Spleen (tissue), 13 donors: ENCODE data around the gene CRNN. TPM values are rescaled to one million over a fixed set of nuclear protein-coding genes. Genes with fewer than 3 reads are reported as not detected.
A peak's percentile ranks its signal among the peaks of the same experiment; 100 is the strongest.

Experiments used
- DNase-seq: peaks from one replicate; pipeline ENCODE4 v3.0.0-alpha.2; 2020
- H3K27ac ChIP-seq, 8 donors: fragments of 200-600 bp; sonication (generic) in 7 of 8; 1 replicate in 4 of 8; 2 replicates in 4 of 8; pipeline versions ENCODE4 v1.5.0 to v1.8.0; 2016 to 2021; ENCODE audit warnings: inconsistent platforms in 4 of 8, mild to moderate bottlenecking in 4 of 8, moderate library complexity in 1 of 8
- H3K27me3 ChIP-seq, 7 donors: fragments of 200-600 bp; sonication (generic) in 6 of 7; replicated peaks in 1 of 7; 1 replicate in 4 of 7; 2 replicates in 3 of 7; pipeline versions ENCODE4 v1.5.0 to v1.8.0; 2016 to 2021; ENCODE audit warnings: inconsistent platforms in 3 of 7, mild to moderate bottlenecking in 1 of 7
- H3K36me3 ChIP-seq, 6 donors: fragments of 200-600 bp; sonication (generic) in 5 of 6; 1 replicate in 4 of 6; 2 replicates in 2 of 6; pipeline versions ENCODE4 v1.5.0 to v1.8.0; 2016 to 2021; ENCODE audit warnings: inconsistent platforms in 2 of 6
- H3K4me1 ChIP-seq, 6 donors: fragments of 200-600 bp; sonication (generic) in 5 of 6; 1 replicate in 3 of 6; 2 replicates in 3 of 6; pipeline versions ENCODE4 v1.5.0 to v1.8.0; 2016 to 2021; ENCODE audit warnings: inconsistent platforms in 3 of 6
- H3K4me3 ChIP-seq, 8 donors: fragments of 200-600 bp; sonication (generic) in 7 of 8; 1 replicate in 4 of 8; 2 replicates in 4 of 8; pipeline versions ENCODE4 v1.5.0 to v1.8.0; 2016 to 2021; ENCODE audit warnings: inconsistent platforms in 4 of 8, mild to moderate bottlenecking in 4 of 8, moderate library complexity in 2 of 8
- H3K9me3 ChIP-seq, 8 donors: fragments of 200-600 bp; sonication (generic) in 7 of 8; 1 replicate in 4 of 8; 2 replicates in 4 of 8; pipeline versions ENCODE4 v1.5.0 to v1.8.0; 2016 to 2021; ENCODE audit warnings: inconsistent platforms in 4 of 8
- POLR2A ChIP-seq, 3 donors: fragments of 450-650 bp; IDR thresholded peaks; one replicate each; pipeline ENCODE4 v1.5.1; 2017; ENCODE audit warnings: antibody characterized with exemption in 3 of 3, mild to moderate bottlenecking in 1 of 3
- POLR2AphosphoS5 ChIP-seq, 3 donors: sonication (generic); formaldehyde crosslinking; IDR thresholded peaks; one replicate each; pipeline ENCODE4 v1.5.1; 2017; ENCODE audit warnings: antibody characterized with exemption in 3 of 3
- whole genome bisulfite sequencing, 5 donors: extraction: QIAGEN DNeasy Blood & Tissue Kit in 3 of 5; methylation state at CpG; one replicate each; pipeline versions ENCODE4 v1.1.5 to v1.1.7; 2013 to 2018; 5-methylcytosine and 5-hydroxymethylcytosine counted together
- intact Hi-C: fragments of 100-400 bp; cut with DNase I; formaldehyde crosslinking; loops from one replicate; pipeline ENCODE4 v1.15.0; 2023; ENCODE audit warnings: low total_unique reads
- long read RNA-seq, 2 donors: transcript quantifications; one replicate each; lab custom pipeline, GENCODE V29; 2026
- polyA plus RNA-seq, 3 donors: library from polyadenylated mRNA; stranded (reverse); fragments of 200-250 nt; gene quantifications; one replicate each; pipeline ENCODE4 v1.2.1, GENCODE V29; 2013
- total RNA-seq, 7 donors: library from RNA; depleted of rRNA in 3 of 7; stranded (reverse); fragments of >200 nt in 3 of 7; fragmentation: NEBNext Ultra II Directional in 4 of 7; extraction: Animal tissue kit (Norgen Biotek cat#: 25700) in 4 of 7; gene quantifications; one replicate each; pipeline versions ENCODE4 v1.1.0 to v1.2.1, GENCODE V29; 2016 to 2021
- TF ChIP-seq, protein P1 (sequence below), 11 experiments: fragments of 200-600 bp in 7 of 11; fragments of 450-650 bp in 4 of 11; sonication (generic) in 4 of 11; IDR thresholded peaks in 8 of 11; conservative IDR thresholded peaks in 3 of 11; 1 replicate in 7 of 11; 2 replicates in 4 of 11; pipeline versions ENCODE4 v1.4.0 to v1.8.0; 2016 to 2021; ENCODE audit warnings: antibody characterized with exemption in 11 of 11, inconsistent platforms in 4 of 11, mild to moderate bottlenecking in 1 of 11
- donor health status: healthy with polysubstance abuse.
- donor health status: DM: no; HTN: no; CAD: no; lungs with moderate emphysema.
- donor health status: DM: no; HTN: no; CAD: no.
- donor health status: Bipolar disorder and iron deficiency.
- donor health status: healthy.
- donor health status: DM: no; HTN: no; CAD: no.
- donor health status: DM: yes; HTN: yes; CAD: no.

Gene CRNN
- total RNA-seq, result not detected
- 1 to 10 TPM in 1 of 3 donors, under 1 TPM in 2; 0.11 to 2.2 (median 0.39) TPM for polyA plus RNA-seq
- long read RNA-seq, donor 1, result 0 reads
- long read RNA-seq, donor 2, result 0 reads

DNA sequence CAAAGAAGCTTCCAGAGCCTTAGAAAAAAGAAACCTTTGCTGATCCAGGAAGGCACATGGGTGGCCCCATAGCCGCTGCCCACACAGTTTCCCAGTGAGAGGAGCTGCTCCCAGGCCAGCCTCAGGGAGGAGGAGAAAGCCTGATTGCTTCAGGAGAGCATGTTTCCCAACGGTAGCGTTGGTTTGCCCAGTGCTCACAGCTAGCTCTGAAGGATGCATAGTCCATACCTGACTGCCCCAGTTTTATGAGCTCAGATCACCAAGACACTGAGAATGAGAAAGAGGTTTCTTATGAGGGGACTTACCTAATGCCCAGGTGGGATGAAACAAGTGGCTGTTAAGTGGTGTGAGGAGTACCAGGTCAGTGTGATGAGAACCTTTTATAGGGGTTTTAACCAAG is at the start of gene CRNN:
Gene CRNN (minus strand): TSS at position 355 of the 400 bp plus-strand sequence. CDS start 2,030 bp downstream, outside the sequence.
- no peak within 1 kb of the TSS for H3K4me3 ChIP-seq
- no peak for DNase-seq
- intact Hi-C loops, result no loop called here
- H3K9me3 ChIP-seq, result no peaks in the 10 kb centered on the region
- TF ChIP-seq, protein P1, sequence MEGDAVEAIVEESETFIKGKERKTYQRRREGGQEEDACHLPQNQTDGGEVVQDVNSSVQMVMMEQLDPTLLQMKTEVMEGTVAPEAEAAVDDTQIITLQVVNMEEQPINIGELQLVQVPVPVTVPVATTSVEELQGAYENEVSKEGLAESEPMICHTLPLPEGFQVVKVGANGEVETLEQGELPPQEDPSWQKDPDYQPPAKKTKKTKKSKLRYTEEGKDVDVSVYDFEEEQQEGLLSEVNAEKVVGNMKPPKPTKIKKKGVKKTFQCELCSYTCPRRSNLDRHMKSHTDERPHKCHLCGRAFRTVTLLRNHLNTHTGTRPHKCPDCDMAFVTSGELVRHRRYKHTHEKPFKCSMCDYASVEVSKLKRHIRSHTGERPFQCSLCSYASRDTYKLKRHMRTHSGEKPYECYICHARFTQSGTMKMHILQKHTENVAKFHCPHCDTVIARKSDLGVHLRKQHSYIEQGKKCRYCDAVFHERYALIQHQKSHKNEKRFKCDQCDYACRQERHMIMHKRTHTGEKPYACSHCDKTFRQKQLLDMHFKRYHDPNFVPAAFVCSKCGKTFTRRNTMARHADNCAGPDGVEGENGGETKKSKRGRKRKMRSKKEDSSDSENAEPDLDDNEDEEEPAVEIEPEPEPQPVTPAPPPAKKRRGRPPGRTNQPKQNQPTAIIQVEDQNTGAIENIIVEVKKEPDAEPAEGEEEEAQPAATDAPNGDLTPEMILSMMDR (IDR thresholded peaks at IDR 0.05 in 8 of 11, conservative IDR thresholded peaks at IDR 0.05 in 3 of 11), result no peak
- TF ChIP-seq POLR2AphosphoS5 (IDR thresholded peaks at IDR 0.05) (no peak), POLR2A (IDR thresholded peaks at IDR 0.05) (no peak)
- 72 to 95% (median 81%) methylated on average over 3 of the region's 3 CpGs for WGBS, 5 donors
- H3K27me3 ChIP-seq, result peaks cover 0 to 4% (median 0%) of the 10 kb centered on the region in 7 donors
- no peak within 1 kb of the TSS for H3K27ac ChIP-seq
- no peaks in the 10 kb centered on the region for H3K36me3 ChIP-seq
- H3K4me1 ChIP-seq, result peaks cover 0 to 11% (median 0%) of the 10 kb centered on the region in 6 donors

DNA sequence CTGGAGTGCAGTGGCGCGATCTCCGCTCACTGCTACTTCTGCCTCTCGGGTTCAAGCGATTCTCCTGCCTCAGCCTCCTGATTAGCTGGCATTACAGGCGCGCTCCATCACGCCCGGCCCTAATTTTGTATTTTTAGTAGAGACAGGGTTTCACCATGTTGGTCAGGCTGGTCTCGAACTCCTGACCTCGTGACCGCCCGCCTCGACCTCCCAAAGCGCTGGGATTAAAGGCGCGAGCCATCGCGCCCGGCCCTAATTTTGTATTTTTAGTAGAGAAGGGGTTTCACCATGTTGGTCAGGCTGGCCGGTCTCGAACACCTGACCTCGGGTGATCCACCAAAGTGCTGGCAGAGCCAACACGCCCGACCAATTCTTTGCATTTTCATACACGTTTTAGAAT is 48.6 kb upstream of the CRNN start:
- H3K4me1 ChIP-seq, result peaks cover 0 to 26% (median 13%) of the 10 kb centered on the region in 6 donors
- peaks cover 0 to 14% (median 5%) of the 10 kb centered on the region in 8 donors for H3K9me3 ChIP-seq
- WGBS, 5 donors, result 93 to 97% (median 95%) methylated on average over 26 of the region's 26 CpGs
- no peak for DNase-seq
- intact Hi-C loops, result no loop called here
- H3K36me3 ChIP-seq, result no peaks in the 10 kb centered on the region
- H3K27me3 ChIP-seq, result no peaks in the 10 kb centered on the region
- no peak overlapping the region for H3K27ac ChIP-seq
- no peak overlapping the region for H3K4me3 ChIP-seq
- no peak for TF ChIP-seq POLR2AphosphoS5 (IDR thresholded peaks at IDR 0.05)
- TF ChIP-seq, protein P1 (IDR thresholded peaks at IDR 0.05 in 8 of 11, conservative IDR thresholded peaks at IDR 0.05 in 3 of 11), result no peak
- no peak for TF ChIP-seq POLR2A (IDR thresholded peaks at IDR 0.05)

DNA sequence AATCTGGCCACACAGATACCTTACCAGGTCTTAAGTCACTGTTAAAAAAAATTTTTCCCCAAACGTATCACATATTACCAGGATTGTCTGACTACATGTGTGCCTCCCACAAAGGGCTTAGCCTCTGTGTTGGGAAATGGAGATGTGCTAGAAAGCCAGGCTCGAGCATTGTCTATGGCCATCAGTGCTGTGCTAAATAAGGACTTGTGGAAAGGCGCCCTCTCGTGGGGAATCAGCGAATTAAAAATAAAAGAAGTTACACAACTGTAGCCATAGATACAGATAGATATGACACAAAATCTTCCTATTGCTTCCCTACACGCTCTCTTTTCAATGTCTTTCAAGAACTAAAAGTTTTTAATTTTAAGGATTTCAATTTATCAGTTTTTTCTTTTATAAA is 47.5 kb upstream of the CRNN start:
- TF ChIP-seq POLR2AphosphoS5 (IDR thresholded peaks at IDR 0.05), result no peak
- TF ChIP-seq, protein P1 (IDR thresholded peaks at IDR 0.05 in 8 of 11, conservative IDR thresholded peaks at IDR 0.05 in 3 of 11), result peak in 10 of 11 experiments; percentile 16 to 68 (median 52)
- Histone ChIP-seq H3K9me3 (peaks cover 0 to 13% (median 4%) of the 10 kb centered on the region in 8 donors), H3K4me1 (peaks cover 0 to 26% (median 13%) of the 10 kb centered on the region in 6 donors), H3K4me3 (no peak overlapping the region), H3K36me3 (no peaks in the 10 kb centered on the region), H3K27me3 (no peaks in the 10 kb centered on the region), H3K27ac (no peak overlapping the region)
- WGBS, 5 donors, result 7 to 12% (median 9%) methylated on average over 6 of the region's 6 CpGs
- intact Hi-C loops, result no loop called here
- DNase-seq, result no peak

DNA sequence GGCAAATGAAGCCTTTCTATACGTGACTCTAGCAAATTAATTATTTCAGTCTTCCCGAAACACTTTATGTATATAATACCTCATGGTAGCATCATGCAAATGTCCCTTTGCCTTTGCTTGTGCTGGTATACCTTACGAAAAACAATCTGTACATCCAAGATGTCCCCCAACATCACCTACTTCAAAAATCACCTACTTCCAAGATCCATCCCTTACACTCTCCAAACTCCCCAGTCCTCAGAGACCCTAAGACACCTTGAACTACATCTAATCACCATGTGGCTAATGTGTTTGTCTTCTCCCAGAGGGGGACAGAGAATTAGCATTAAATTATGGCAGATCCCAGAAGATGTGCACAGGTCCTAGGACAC is 46.5 kb upstream of the CRNN start:
- 40 to 52% (median 44%) methylated on average over 3 of the region's 3 CpGs for WGBS, 5 donors
- TF ChIP-seq, protein P1 (IDR thresholded peaks at IDR 0.05 in 8 of 11, conservative IDR thresholded peaks at IDR 0.05 in 3 of 11), result peak in 3 of 11 experiments; percentile 13 to 25 (median 15)
- no peak for TF ChIP-seq POLR2AphosphoS5 (IDR thresholded peaks at IDR 0.05)
- Histone ChIP-seq H3K27ac (peak overlapping the region in 7 of 8 donors; percentile 66 to 83 (median 79)), H3K27me3 (no peaks in the 10 kb centered on the region), H3K4me1 (peaks cover 0 to 26% (median 13%) of the 10 kb centered on the region in 6 donors), H3K9me3 (peaks cover 0 to 4% (median 0%) of the 10 kb centered on the region in 8 donors), H3K4me3 (peak overlapping the region in 1 of 8 donors; percentile 41), H3K36me3 (no peaks in the 10 kb centered on the region)
- no peak for DNase-seq
- intact Hi-C loops, result no loop called here
